Adrenal gland (tissue), 5 donors: ENCODE results near the gene AGPAT1.

Source experiments
- POLR2A ChIP-seq, 2 donors: fragments of 450-650 bp; IDR thresholded peaks; one replicate each; pipeline ENCODE4 v1.6.1; 2017; ENCODE audit warnings: antibody characterized with exemption in 2 of 2, mild to moderate bottlenecking in 2 of 2, moderate library complexity in 1 of 2
- TF ChIP-seq, protein P1 (sequence below), 6 experiments: fragments of 450-650 bp in 4 of 6; fragments of 200-600 bp in 2 of 6; sonication (generic) in 1 of 6; IDR thresholded peaks; 1 replicate in 5 of 6; 2 replicates in 1 of 6; pipeline versions ENCODE4 v1.5.1 to v1.8.0; 2016 to 2021; ENCODE audit warnings: antibody characterized with exemption in 6 of 6, mild to moderate bottlenecking in 2 of 6, moderate library complexity in 1 of 6
- donor health status: DM: no; HTN: no; CAD: no.

DNA sequence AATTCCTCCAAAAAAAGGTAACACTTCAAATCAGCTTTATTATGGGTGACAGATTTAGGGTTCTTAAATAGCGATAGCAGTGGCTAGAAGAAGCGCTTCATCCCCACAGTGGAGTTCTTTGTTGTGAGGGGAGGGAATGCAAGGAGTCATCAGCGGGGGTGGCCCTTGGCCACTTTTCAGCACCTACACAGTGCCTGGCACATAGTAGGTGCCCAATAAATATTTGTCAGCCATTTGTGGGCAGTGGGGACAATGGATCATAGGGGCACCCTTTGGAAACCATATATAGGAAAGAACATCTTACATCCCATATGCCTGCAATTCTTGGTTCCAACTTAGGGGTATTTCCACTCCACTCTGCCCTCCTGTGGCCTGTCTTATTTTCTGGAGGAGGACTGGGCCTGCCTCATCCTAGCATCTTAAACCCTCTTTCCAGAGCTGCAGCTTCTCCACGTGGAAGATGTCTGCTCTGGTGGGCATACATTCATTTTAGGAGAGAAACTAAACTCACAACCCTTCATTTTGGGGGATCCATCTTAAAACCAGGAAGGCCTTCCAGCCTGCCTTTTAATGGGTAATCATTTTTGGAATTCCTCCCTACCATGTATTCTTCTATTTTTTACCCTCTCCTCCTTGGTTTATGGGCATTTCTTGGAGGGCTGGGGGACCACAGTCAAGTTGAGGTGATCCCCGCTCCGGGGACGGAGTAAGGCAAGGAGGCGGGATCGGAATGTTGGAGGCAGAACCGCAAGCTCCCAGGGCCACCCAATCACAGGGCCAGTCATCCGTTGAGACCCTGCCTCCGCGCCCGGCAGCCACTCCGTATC is 19.2 kb upstream of the AGPAT1 start:
- TF ChIP-seq, protein P1, sequence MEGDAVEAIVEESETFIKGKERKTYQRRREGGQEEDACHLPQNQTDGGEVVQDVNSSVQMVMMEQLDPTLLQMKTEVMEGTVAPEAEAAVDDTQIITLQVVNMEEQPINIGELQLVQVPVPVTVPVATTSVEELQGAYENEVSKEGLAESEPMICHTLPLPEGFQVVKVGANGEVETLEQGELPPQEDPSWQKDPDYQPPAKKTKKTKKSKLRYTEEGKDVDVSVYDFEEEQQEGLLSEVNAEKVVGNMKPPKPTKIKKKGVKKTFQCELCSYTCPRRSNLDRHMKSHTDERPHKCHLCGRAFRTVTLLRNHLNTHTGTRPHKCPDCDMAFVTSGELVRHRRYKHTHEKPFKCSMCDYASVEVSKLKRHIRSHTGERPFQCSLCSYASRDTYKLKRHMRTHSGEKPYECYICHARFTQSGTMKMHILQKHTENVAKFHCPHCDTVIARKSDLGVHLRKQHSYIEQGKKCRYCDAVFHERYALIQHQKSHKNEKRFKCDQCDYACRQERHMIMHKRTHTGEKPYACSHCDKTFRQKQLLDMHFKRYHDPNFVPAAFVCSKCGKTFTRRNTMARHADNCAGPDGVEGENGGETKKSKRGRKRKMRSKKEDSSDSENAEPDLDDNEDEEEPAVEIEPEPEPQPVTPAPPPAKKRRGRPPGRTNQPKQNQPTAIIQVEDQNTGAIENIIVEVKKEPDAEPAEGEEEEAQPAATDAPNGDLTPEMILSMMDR (IDR thresholded peaks at IDR 0.05) = peak; percentile 14 to 78 (median 52)
- TF ChIP-seq POLR2A (IDR thresholded peaks at IDR 0.05) = peak; percentile 47 to 76
